OCI-LY7 (cell line): Measurements from ENCODE around the gene SLC20A1. TPM values are rescaled to one million over a fixed set of nuclear protein-coding genes. Genes with fewer than 3 reads are reported as not detected.
A peak's percentile ranks its signal among the peaks of the same experiment; 100 is the strongest.

ENCODE experiments used
- BruUV-seq: library from RNA; stranded (reverse); fragments of 400-500 nt; replicated peaks from 2 replicates; lab custom pipeline; 2021; lab: Mats Ljungman, UMichigan
- CTCF ChIA-PET: fragments of 300-600 bp; sonication (Branson Sonifier 250); formaldehyde crosslinking; loops from one replicate; lab custom pipeline; 2022; ENCODE audit warnings: antibody characterized with exemption; ENCODE audit not compliant: unreplicated experiment; lab: Charles Lee
- POLR2A ChIA-PET: fragments of 300-600 bp; sonication (Branson Sonifier 250); formaldehyde crosslinking; loops from one replicate; lab custom pipeline; 2022; ENCODE audit warnings: antibody characterized with exemption; lab: Charles Lee
- DNase-seq: peaks from one replicate; pipeline ENCODE4 v3.0.0-alpha.2; 2015; ENCODE audit warnings: low spot score
- H2AFZ ChIP-seq: fragments of 200-600 bp; sonication (generic), shearing (Covaris generic); 2 replicates; pipeline ENCODE4 v1.6.1; 2014; ENCODE audit warnings: mild to moderate bottlenecking, antibody characterized with exemption, low read length, moderate library complexity
- H3K27ac ChIP-seq: fragments of 200-600 bp; sonication (generic); 2 replicates; pipeline ENCODE4 v1.5.1; 2014; ENCODE audit warnings: mixed run types, low read depth, mild to moderate bottlenecking, moderate library complexity, low read length, inconsistent platforms; ENCODE audit not compliant: poor library complexity, severe bottlenecking
- H3K36me3 ChIP-seq: fragments of 200-600 bp; sonication (generic); 2 replicates; pipeline ENCODE4 v1.6.1; 2014; ENCODE audit warnings: mild to moderate bottlenecking, antibody characterized with exemption, low read length, moderate library complexity, mixed read lengths; ENCODE audit not compliant: insufficient read depth
- H3K4me1 ChIP-seq: fragments of 200-600 bp; sonication (generic); 2 replicates; pipeline ENCODE4 v1.5.1; 2014; ENCODE audit warnings: mild to moderate bottlenecking, low read length; ENCODE audit not compliant: insufficient read depth, poor library complexity, severe bottlenecking
- H3K4me2 ChIP-seq: fragments of 200-600 bp; sonication (generic); 2 replicates; pipeline ENCODE4 v1.6.1; 2014; ENCODE audit warnings: mild to moderate bottlenecking, low read length
- H3K4me3 ChIP-seq: fragments of 200-600 bp; sonication (generic); 2 replicates; pipeline ENCODE4 v1.5.1; 2014; ENCODE audit warnings: mild to moderate bottlenecking, low read depth, low read length; ENCODE audit not compliant: poor library complexity, severe bottlenecking
- H3K79me2 ChIP-seq: fragments of 200-600 bp; sonication (generic); 2 replicates; pipeline ENCODE4 v1.6.1; 2016; ENCODE audit warnings: low read depth, mild to moderate bottlenecking, low read length, moderate library complexity, mixed read lengths; ENCODE audit not compliant: insufficient read depth
- H3K9me2 ChIP-seq: fragments of 200-600 bp; sonication (generic); 2 replicates; pipeline ENCODE4 v1.6.1; 2016; ENCODE audit warnings: mild to moderate bottlenecking, low read length, mixed read lengths; ENCODE audit not compliant: insufficient read depth
- H3K9me3 ChIP-seq: fragments of 200-600 bp; sonication (generic); 2 replicates; pipeline ENCODE4 v1.6.1; 2014; ENCODE audit warnings: mild to moderate bottlenecking, mixed run types, low read length, mixed read lengths
- H4K20me1 ChIP-seq: fragments of 200-600 bp; sonication (generic); 2 replicates; pipeline ENCODE4 v1.6.1; 2014; ENCODE audit warnings: mild to moderate bottlenecking, antibody characterized with exemption, low read length, moderate library complexity, mixed read lengths; ENCODE audit not compliant: insufficient read depth
- EZH2phosphoT487 ChIP-seq: fragments of 200-600 bp; sonication (generic); IDR thresholded peaks from 2 replicates; pipeline ENCODE4 v1.6.1; 2018; ENCODE audit warnings: low read depth, borderline replicate concordance, mild to moderate bottlenecking, mixed run types, antibody characterized with exemption, low read length, moderate library complexity, mixed read lengths
- intact Hi-C: fragments of 100-400 bp; cut with micrococcal nuclease; formaldehyde crosslinking; loops from one replicate; pipeline ENCODE4 v1.10.0; 2022; ENCODE audit not compliant: unreplicated experiment
- total RNA-seq, 2 experiments: library from RNA; depleted of rRNA in 1 of 2; stranded (reverse); fragments of >200 nt in 1 of 2; shearing (Covaris generic) in 1 of 2; gene quantifications; 2 replicates each; pipeline ENCODE4 v1.2.3, GENCODE V29; 2014 to 2022
- TF ChIP-seq, protein P1 (sequence below): fragments of 200-600 bp; sonication (generic); conservative IDR thresholded peaks from 2 replicates; pipeline ENCODE4 v1.5.1; 2014; ENCODE audit warnings: mild to moderate bottlenecking, antibody characterized with exemption, low read length, moderate library complexity, mixed read lengths

The SLC20A1 gene
- total RNA-seq, 2 experiments from 2014 or later, result 64.8 to 89.5 TPM

DNA sequence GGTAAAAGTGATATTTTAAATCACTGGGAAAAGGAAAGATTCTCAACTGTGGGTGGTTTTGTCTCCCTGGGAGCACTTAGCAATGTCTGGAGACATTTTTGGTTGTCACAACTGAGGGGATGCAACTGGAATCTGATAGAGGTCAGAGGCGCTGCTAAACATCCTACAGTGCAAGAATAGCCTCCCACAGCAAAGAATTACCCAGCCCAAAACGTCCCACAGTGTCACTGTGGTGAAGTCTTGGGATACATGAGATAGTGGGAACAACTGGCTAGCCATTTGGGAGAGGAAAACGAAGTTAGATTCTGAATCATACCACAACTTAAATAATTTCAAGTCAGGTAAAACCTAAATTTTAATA is 38.7 kb downstream of the SLC20A1 start:
- BruUV-seq, result no TSS peak
- no peaks in the 10 kb centered on the region for H3K9me2 ChIP-seq
- CTCF ChIA-PET, result interaction anchor here (0.9 kb wide), 1 partner anchor 65 kb away, joined by 3 read pairs; no protein-coding TSS in a partner anchor
- TF ChIP-seq, protein P1, sequence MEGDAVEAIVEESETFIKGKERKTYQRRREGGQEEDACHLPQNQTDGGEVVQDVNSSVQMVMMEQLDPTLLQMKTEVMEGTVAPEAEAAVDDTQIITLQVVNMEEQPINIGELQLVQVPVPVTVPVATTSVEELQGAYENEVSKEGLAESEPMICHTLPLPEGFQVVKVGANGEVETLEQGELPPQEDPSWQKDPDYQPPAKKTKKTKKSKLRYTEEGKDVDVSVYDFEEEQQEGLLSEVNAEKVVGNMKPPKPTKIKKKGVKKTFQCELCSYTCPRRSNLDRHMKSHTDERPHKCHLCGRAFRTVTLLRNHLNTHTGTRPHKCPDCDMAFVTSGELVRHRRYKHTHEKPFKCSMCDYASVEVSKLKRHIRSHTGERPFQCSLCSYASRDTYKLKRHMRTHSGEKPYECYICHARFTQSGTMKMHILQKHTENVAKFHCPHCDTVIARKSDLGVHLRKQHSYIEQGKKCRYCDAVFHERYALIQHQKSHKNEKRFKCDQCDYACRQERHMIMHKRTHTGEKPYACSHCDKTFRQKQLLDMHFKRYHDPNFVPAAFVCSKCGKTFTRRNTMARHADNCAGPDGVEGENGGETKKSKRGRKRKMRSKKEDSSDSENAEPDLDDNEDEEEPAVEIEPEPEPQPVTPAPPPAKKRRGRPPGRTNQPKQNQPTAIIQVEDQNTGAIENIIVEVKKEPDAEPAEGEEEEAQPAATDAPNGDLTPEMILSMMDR, result no peak
- no peak for TF ChIP-seq EZH2phosphoT487
- no peaks in the 10 kb centered on the region for H3K79me2 ChIP-seq
- H3K4me2 ChIP-seq, result no peak overlapping the region
- H3K36me3 ChIP-seq, result no peaks in the 10 kb centered on the region
- POLR2A ChIA-PET, result interaction anchor here (1.0 to 4.2 kb wide), 4 partner anchors 8 to 37 kb away, joined by 3 to 15 read pairs (median 6); no protein-coding TSS in a partner anchor
- H3K4me1 ChIP-seq, result peaks cover 35% of the 10 kb centered on the region
- H2AFZ ChIP-seq, result peak overlapping the region; percentile 30; the same call in 1 of the 2 replicates
- no peak for DNase-seq
- intact Hi-C loops, result no loop called here
- no peak overlapping the region for H3K27ac ChIP-seq
- no peak overlapping the region for H3K4me3 ChIP-seq
- no peaks in the 10 kb centered on the region for H4K20me1 ChIP-seq
- H3K9me3 ChIP-seq, result no peaks in the 10 kb centered on the region

DNA sequence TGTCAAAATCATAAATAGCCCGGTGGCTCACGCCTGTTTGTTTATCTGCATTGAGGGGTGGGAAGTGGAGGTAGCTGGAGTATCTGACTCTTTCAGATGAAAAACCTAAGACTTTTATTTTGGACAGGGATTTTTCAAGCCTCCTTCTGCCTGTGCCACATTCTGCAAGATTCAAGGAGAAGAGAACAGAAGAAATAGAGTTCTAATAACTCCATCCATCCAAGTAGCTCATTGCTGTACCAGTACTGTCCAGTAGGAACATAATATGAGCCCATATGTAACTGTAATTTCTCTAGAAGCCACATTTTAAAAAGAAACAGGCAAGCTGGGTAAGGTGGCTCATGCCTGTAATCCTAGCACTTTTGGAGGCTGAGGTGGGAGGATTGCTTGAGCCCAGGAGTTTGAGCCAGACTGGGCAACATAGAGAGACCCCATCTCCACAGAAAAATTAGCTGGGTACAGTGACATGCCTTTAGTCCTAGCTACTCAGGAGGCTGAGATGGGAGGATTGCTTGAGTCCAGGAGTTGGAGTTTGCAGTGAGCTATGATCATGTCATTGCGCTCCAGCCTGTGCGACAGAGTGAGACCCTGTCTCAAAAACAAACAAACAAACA is 39.6 kb downstream of the SLC20A1 start:
- no peaks in the 10 kb centered on the region for H3K9me2 ChIP-seq
- TF ChIP-seq, protein P1, result 0 out of 2 replicates have a peak, but pooled peaks have one; percentile 34
- TF ChIP-seq EZH2phosphoT487, result no peak
- peak overlapping the region; percentile 30; the same call in 1 of the 2 replicates for H2AFZ ChIP-seq
- peaks cover 35% of the 10 kb centered on the region for H3K4me1 ChIP-seq
- no peak overlapping the region for H3K4me3 ChIP-seq
- DNase-seq, result peak; percentile 19
- ChIA-PET CTCF (no interaction called here), POLR2A (interaction anchor here (1.0 to 4.2 kb wide), 7 partner anchors 9 to 40 kb away, joined by 3 to 15 read pairs (median 5); no protein-coding TSS in a partner anchor)
- intact Hi-C loops, result no loop called here
- H3K9me3 ChIP-seq, result no peaks in the 10 kb centered on the region
- no peaks in the 10 kb centered on the region for H4K20me1 ChIP-seq
- no peaks in the 10 kb centered on the region for H3K36me3 ChIP-seq
- no peak overlapping the region for H3K27ac ChIP-seq
- BruUV-seq, result no TSS peak
- peak overlapping the region; percentile 14 for H3K4me2 ChIP-seq
- H3K79me2 ChIP-seq, result no peaks in the 10 kb centered on the region
